Left renal cortex interstitium (tissue), 4 donors: Measurements from ENCODE around the gene OR52R1. TPM values are rescaled to one million over a fixed set of nuclear protein-coding genes. Genes with fewer than 3 reads are reported as not detected.
"Not testable (repeated sequence)": the region's sequence is repeated elsewhere in the genome, so short reads cannot be mapped to it uniquely, and the experiment has no call there.

Experiments
- DNase-seq, 4 donors: peaks; one replicate each; pipeline ENCODE4 v3.0.0-alpha.2; 2013; ENCODE audit warnings: low read depth in 4 of 4, low spot score in 2 of 4, missing footprints in 1 of 4
- polyA plus RNA-seq, 4 donors: library from polyadenylated mRNA; unstranded; fragments of 120-200 nt; gene quantifications; one replicate each; pipeline ENCODE4 v1.2.1, GENCODE V29; 2013; ENCODE audit not compliant: insufficient read length in 4 of 4

Gene OR52R1
- not detected for polyA plus RNA-seq

DNA sequence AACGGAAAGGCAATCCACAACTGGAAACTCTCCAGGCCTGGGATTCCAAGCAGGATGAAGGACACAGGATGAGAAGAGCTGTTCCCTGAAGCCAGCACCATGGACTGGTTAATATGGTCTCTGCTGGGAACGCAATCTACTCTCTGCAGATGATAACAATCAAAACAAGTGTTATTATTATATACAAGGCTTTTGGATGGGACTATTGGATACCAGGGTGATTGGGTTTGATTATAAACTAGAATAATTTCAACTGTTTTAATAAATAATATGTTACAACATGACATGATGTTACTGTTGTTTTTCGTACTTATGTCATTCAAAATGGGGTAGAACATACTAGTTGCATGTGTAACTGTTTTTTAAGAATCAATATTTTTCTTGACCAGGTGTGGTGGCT, at the start of gene OR52R1:
TSS of gene OR52R1 (minus strand) at position 101 of the 400 bp plus-strand sequence. CDS start at position 101, 0 bp downstream.
- DNase-seq: no peak

DNA sequence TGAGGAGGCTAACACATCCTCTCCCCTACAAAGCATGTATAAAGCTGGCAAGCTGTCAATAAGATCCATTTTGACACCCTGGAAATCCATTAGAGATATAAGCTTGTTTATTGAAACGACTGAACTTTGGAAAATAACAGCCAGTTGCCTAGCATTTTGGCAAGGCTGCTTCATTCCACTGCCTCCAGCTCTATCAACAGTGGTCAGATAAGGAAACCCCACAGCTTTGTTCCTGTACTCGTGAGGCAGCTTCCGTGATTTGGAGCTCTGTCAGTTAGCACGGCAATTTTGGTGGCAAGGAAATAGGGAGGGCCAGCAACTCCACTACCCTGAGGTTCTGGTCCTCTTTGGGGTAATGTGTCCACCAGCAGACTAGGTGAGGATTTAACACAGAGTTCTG, 46.9 kb upstream of the OR52R1 start:
- DNase-seq: no peak

DNA sequence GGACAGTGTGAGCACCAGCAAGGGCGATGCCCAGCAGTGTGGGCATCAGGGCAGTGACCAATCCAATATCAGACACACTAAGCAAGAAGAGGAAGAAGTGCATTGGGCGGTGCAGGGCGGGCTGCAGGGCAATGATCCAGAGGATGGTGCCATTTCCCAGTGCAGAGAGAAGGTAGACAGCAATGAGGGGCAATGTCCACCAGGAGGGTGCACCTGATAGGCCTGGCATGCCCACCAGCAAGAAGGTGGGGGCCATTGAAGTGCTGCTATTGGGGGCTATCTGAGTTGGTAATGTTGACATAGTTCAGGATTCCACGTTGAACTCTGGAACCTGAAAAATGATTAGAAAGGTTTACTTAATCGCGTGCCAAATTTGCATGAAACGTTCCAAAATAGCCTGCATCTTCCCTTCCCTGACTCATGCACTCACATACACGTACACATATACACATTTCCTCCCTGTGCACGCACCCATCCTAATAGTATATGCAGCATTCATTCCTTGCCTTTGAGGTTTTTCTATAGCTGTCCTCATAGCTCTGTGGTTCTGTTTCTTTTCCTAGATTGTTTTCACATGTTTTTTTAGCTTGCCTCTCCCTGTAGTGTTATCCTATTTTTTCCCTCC, 44.8 kb upstream of the OR52R1 start, which contains the start of gene OR51S1:
TSS of gene OR51S1 (minus strand) at position 301 of the 625 bp plus-strand sequence. CDS start at position 301, 0 bp downstream.
- DNase-seq: no peak

DNA sequence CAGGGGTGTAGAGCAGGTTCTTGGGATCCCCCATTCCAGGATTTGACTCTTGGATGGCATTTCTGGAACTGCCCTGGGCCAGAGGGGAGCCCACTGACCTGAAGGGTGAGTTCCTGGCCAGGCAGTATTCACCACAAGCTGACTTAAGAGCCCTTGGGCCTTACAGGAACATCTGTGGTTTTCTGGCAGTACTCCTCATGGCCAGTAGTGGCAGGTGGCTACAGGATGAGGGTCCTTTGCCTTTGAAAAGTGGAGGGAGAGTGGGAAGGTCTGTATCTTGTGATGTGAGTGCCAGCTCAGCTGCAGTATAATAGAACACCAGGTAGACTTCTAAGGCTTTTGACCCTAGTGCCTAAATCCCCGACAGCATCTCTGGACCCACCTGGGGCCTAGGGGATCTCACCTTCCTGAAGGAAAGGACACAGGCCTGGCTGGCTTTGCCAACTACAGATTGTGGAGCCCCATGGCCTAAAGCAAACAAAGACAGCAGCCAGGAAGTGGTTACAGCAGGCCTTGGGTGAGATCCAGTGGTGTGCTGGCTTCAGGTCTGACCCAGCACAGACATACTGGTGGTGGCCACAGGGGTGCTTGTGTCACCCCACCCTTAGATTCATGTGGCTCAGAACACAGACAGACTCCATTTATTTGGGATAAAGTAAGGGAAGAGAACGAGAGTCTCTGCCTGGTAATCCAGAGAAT, 35.8 kb upstream of the OR52R1 start:
- no peak for DNase-seq

DNA sequence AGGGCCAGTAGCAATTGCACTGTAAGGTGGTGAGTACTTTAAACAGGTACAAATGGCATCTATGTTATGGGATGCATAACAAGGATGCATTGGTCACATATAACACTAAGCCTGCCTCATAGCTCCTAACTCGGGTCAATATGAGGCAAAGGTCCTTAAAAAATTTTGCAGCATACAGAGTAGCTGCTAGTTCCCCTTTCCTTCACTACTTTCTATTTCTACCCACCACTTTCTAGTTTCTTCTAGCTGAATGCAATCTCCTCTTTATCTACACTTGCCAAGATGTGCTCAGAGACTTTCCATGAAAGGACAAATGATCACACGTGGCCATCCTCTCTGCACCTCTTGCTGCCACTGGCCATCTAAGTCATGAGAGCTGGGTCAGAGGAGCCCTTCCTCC, 26.7 kb upstream of the OR52R1 start:
- DNase-seq: no peak

DNA sequence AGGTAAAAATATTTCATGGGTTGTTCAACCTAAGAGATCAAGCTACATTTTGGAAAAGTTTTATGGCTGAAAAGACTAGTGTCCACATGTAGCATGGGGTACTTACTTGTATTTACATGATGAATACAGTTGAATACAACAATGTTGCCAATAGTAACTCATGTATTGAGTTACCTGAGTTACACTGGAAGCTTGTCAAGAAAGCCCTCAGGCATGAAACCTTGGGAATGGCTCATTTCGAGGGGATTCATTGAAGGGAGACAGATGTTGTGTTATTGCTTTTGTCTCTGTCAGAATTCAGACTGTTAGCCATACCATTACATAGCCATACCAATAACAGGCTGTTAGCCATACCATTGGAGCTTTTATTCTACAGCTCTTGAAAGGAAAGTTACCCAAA, 26.2 kb upstream of the OR52R1 start:
- DNase-seq: peak in 1 of 4 donors; percentile 10

DNA sequence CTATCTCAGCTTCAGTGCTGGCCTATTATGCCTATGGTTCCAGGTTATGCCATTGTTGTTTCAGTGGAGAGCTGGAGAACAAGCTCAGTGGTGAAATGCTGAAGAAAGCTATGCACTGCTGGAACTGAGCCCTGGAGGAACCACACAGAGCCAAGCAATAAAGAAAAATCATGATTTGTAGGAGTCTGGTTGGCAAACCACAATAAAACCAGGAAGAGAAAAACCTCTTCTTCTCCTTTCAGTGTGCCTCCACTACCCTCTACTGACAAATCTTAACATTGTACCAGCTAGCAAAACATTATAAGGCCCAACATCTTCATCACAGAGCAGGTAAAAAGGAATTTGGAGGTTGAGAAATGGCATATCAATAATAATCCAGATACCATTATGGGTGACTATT, 22.2 kb upstream of the OR52R1 start:
- DNase-seq: peak in 1 of 4 donors; percentile 20

DNA sequence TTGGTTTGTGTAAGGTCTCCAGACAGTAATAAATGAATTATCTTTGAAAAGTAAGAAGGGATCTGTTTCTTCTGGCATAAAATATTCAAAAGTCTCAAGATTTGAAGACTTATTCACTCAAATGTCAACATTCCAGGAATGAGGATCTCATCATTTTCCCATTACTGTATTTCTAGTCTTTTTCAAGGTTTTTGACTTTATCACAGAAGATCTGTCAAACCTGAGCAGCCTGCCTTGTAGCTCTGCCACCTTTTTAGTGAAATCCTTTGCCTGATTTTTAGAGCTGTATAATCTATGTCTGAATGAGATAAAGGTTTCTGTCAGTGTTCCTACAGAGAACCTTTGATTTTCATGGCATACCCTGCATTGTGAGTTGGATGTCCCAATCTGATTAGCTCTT, 21.0 kb upstream of the OR52R1 start:
- DNase-seq: no peak

DNA sequence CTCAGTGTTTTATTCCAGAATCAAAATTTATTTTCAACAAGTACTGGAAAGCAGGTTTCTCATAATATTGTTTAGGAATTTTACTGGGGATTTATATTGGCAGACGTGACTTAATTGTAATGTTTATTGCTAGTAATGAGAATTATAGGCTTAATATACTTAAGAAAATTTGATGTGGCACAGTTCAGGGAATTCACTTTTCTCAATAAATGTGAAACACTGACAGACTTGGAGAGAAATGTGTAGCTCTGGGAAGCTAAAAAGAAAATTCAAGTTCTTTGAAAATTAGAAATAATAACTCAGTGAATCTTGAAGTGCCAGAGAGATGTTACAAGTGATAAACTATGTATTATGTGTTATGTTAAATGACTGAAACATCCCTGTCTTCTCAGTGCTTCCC, 16.8 kb upstream of the OR52R1 start, which contains the start of gene OR51F2:
TSS of gene OR51F2 (plus strand) at position 301 of the 400 bp plus-strand sequence. CDS start 101 bp downstream, outside the sequence.
- no peak for DNase-seq

DNA sequence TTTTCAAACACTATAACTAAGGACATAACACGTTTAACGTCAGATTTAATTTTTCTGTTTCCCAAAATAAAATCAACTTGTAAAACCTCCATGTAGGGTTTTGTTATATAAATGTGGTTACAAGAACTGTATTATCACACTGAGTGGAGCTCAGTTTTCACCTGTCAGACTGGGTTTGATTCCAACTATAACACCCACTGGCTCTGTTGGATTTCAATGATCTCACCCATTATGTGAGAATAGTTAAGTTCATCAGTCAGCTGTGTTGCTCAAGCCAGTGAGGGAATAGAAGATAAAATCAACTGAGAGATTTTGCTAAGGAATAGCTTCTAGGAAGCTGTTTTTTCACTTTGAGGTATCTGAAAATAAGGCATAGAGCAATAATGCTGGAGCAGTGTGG, 5.1 kb upstream of the OR52R1 start:
- no peak for DNase-seq

DNA sequence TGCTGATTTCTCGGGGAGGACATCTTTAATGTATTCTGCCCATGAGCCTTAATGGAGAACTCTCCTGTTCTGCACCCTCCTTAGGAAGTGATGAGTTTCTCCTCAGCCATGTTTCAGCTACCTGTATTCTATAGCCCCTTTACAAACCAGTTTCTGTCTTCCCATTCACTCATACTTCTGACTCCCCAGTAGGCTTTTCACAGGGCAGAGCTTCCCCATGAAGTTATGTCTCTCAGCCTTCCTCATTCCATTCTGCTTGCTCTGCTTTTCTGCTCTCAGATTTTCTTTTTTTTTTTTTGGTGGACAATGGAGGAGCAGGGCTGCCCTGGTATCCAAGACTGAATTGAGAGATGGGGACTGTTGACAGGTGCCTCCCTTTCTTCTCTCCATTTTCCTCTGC, 4.3 kb upstream of the OR52R1 start:
- DNase-seq: no peak

DNA sequence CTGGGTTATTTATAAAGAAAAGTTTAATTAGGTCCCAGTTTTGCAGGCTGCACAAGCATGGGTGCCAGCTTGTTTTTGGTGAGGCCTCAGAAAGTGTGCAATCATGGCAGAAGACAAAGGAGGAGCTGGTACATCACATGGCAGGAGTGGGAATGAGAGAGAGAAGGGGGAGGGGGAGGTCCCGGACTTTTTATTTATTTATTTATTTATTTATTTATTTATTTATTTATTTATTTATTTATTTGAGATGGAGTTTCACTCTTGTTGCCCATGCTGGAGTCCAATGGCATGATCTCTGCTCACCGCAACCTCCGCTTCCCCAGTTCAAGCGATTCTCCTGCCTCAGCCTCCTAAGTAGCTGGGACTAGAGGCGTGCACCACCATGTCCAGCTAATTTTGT, 2.9 kb downstream of the OR52R1 start:
- not testable (repeated sequence) for DNase-seq

DNA sequence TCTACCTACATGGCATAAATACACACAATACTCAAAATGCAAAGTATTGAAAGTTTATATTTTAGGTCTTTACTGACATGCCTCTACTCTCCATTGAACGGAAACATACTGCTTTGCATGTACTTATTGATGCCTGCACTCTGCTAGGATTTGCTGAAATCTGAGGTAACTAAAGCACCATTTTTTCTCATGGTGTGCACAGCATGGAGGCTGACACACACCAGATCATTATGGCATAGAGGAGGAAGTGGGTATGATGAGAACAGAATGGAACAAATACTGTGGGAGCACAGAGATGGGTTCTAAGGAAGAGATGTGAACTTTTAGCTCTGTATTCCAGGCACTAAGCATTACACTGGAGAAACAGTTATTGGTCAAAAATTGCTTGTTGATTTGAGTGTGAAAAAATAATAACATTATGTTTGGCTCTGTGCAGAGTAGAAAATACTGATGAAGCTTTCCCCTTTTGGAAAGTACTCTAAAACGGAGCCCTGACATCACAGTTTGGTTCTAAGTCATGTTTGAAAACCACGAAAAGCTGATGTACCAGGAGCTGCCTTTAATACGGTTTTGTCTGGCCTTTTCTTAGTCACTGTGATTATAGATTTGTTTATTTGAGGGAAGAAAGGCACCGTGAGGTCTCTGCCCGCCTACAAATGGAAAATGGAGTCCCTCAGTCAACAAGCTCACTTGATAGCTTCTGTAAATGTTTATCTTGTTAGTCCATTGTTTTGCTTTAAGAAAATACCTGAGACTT, 5.6 kb downstream of the OR52R1 start:
- DNase-seq: no peak

DNA sequence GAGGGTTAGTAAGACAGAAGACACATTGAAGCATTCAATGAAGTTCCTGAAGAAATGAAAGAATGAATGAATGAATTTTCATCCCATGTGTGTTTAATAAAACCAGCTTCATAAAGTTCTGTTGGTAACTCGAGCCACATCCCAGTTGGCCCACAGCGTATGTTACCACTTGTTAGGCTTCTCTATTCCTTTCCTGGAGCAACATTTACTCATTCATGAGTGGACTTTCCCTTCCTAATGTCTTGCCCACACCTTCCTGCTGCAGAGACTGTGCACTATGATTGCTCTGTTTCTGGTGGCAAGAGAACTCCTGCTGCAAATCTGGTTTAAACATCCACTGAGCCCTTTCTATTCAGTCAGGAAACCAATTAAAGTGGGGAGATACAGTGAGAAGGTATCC, 7.0 kb downstream of the OR52R1 start:
- DNase-seq: no peak

DNA sequence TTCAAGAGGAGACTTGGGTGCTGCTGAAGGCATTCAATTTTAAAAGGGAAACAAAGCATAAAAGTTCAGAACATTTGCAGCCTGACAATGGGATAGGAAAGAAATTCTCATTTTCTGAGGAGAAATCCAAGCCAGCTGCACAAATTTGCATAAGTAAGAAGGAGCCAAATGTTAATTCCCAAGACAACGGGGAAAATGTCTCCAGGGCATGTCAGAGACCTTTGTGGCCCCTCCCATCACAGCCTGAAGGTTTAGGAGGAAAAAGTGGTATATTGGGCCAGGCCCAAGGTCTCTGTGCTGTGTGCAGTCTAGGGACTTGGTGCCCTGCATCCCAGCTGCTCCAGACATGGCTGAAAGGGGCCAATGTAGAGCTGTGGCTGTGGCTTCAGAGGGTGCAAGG, 21.7 kb downstream of the OR52R1 start:
- no peak for DNase-seq

DNA sequence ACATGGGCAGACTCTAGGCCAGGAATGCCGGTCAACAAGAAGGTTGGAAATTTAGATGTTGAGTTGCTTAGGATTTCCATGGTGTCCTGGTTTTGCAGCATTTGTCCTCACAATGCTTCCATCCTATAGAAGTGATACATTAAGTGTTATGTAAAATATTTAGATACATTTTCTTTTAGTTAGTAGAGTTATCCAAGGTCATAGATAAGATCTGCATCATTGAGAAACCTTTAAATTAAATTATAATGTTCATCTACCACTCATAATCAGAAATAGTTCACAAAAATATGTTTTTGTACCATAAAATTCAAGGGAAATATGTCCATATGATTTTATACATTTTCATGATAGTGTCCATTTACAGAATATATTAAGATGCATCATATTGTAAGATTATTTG, 34.3 kb downstream of the OR52R1 start, which contains the start of gene OR51F1:
TSS of gene OR51F1 (minus strand) at position 101 of the 400 bp plus-strand sequence. CDS start at position 101, 0 bp downstream.
- no peak for DNase-seq

DNA sequence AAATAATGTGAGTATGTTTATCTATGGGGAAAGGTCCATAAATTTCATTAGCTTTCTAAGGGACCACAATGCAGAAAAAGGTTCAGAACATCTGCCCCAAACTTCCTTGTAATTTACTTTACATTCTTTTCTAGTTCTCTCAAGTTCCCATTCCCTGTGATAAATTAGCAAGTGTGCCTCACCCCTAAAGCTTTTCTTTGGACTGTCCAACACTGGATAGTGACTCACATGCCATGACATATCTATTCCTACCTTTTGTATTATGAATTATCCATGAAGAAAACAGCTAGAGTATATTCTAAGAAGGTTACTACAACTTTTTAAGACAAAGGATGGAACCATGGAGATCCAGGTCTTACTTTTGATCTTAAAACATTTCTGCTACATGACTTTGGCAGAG, 36.1 kb downstream of the OR52R1 start:
- DNase-seq: no peak

DNA sequence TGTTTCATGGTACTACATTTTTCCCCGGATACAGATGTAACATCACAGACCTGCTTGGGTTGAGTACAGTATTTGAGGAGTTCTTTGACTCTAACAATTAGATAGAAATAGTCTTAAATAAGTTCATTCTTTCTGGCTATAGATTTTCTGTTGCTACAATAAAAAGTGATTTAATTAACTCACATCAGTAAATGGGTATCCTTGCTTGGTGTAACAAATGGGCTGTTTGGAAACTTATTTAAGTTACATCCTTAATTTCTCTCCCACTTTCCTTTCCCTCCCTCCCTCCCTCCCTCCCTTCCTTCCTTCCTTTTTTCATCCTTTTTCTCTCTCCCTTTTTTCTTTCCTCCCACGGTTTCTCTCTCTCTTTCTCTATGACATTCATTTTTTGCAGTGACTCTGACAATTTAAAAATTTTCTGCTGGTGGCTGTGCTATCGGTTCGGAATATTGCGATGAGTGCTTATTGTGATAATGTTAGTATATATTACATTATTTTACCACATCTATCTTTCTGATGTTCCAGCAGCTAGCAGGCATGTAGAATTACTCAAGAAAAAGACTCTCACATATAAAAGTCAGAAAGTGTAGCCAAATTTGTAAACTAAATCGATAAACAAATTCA, 37.6 kb downstream of the OR52R1 start:
- no peak for DNase-seq

DNA sequence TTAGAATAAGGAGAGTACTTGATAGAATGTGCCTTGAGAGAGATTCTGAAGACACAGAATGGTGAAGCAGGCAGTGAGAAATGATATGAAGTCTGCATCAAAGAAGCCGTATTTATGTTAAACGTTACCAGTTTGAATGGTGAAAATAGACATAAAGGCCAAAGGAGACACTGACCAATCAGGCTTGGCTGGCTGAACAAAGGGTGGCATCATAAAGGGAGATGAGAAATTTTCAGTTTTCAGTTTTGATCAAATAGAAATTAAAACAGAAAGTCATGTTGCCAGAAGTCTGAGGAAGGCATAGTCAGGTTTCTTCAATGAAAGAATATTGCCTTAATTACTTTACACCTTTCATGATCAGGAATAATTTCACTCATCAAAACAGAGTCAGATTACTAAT, 41.1 kb downstream of the OR52R1 start:
- DNase-seq: no peak
